Endodermal cell (in vitro differentiated cells): Measurements from ENCODE around the gene CRISP1. TPM values are rescaled to one million over a fixed set of nuclear protein-coding genes. Genes with fewer than 3 reads are reported as not detected.

Experiments
- DNase-seq: peaks from one replicate; pipeline ENCODE4 v3.0.0-alpha.2; 2017
- H3K27ac ChIP-seq: 2 replicates; pipeline ENCODE4 v1.5.1; 2013; ENCODE audit warnings: mild to moderate bottlenecking, low read depth, low read length, moderate library complexity
- H3K27me3 ChIP-seq: 2 replicates; pipeline ENCODE4 v1.6.1; 2013; ENCODE audit warnings: mild to moderate bottlenecking, low read length, moderate library complexity; ENCODE audit not compliant: insufficient read depth, control insufficient read depth, poor library complexity, severe bottlenecking
- H3K36me3 ChIP-seq: 2 replicates; pipeline ENCODE4 v1.7.0; 2013; ENCODE audit warnings: mild to moderate bottlenecking, low read length, moderate library complexity; ENCODE audit not compliant: control insufficient read depth, insufficient read depth
- H3K4me1 ChIP-seq: one replicate; pipeline ENCODE4 v1.7.0; 2013; ENCODE audit warnings: low read length; ENCODE audit not compliant: control insufficient read depth, insufficient read depth
- H3K4me3 ChIP-seq: 2 replicates; pipeline ENCODE4 v1.5.1; 2013; ENCODE audit warnings: mild to moderate bottlenecking, low read length, moderate library complexity
- H3K9ac ChIP-seq: 2 replicates; pipeline ENCODE4 v1.6.1; 2013; ENCODE audit warnings: mild to moderate bottlenecking, low read length, moderate library complexity; ENCODE audit not compliant: poor library complexity, severe bottlenecking; ENCODE audit errors: extremely low read depth
- H3K9me3 ChIP-seq: 2 replicates; pipeline ENCODE4 v1.6.1; 2013; ENCODE audit warnings: mild to moderate bottlenecking, low read length, moderate library complexity; ENCODE audit not compliant: control insufficient read depth
- H3K27ac Mint-ChIP-seq: 2 replicates; pipeline ENCODE4 v1.8.0; 2020; ENCODE audit warnings: mixed read lengths
- H3K27me3 Mint-ChIP-seq: 2 replicates; pipeline ENCODE4 v1.8.0; 2021; ENCODE audit warnings: mild to moderate bottlenecking, mixed read lengths; ENCODE audit not compliant: insufficient read depth
- H3K36me3 Mint-ChIP-seq: 2 replicates; pipeline ENCODE4 v1.8.0; 2020; ENCODE audit warnings: low read depth, mixed read lengths
- H3K4me1 Mint-ChIP-seq: 2 replicates; pipeline ENCODE4 v1.8.0; 2020; ENCODE audit warnings: mixed read lengths
- H3K4me3 Mint-ChIP-seq: 2 replicates; pipeline ENCODE4 v1.8.0; 2020; ENCODE audit warnings: mild to moderate bottlenecking, moderate library complexity, mixed read lengths
- H3K9me3 Mint-ChIP-seq: 2 replicates; pipeline ENCODE4 v1.8.0; 2020; ENCODE audit warnings: mild to moderate bottlenecking, mixed read lengths
- CTCF ChIP-seq: fragments of 200-600 bp; sonication (generic); conservative IDR thresholded peaks from 2 replicates; pipeline ENCODE4 v1.5.0; 2021; ENCODE audit warnings: antibody characterized with exemption, mild to moderate bottlenecking
- WGBS, 2 experiments: methylation state at CpG; one replicate each; pipeline versions ENCODE4 v1.1.5 to v1.1.7; 2013; ENCODE audit warnings: missing lambda C conversion rate in 2 of 2, mixed read lengths in 1 of 2; ENCODE audit not compliant: insufficient coverage in 1 of 2, insufficient read length in 1 of 2; 5-methylcytosine and 5-hydroxymethylcytosine counted together
- total RNA-seq, 2 donors: library from RNA; stranded (reverse); fragmentation: NEBNext Ultra II Directional in 1 of 2; extraction: Animal tissue kit (Norgen Biotek cat#: 25700) in 1 of 2; gene quantifications; 2 replicates in 1 of 2; 3 replicates in 1 of 2; pipeline ENCODE4 v1.2.1, GENCODE V29; 2021

CRISP1 gene
- total RNA-seq, 2 donors from 2014 or later: not detected

- H3K27ac Mint-ChIP-seq: no peak overlapping the region
- H3K36me3 Mint-ChIP-seq: no peaks in the 10 kb centered on the region
- no peaks in the 10 kb centered on the region for H3K27me3 Mint-ChIP-seq
- H3K9ac ChIP-seq: no peak overlapping the region
- WGBS, 2 experiments: 100% methylated on average over 1 of the region's 1 CpG; no CpG with 5 or more reads in 1 of the 2 experiments
- H3K4me3 Mint-ChIP-seq: no peak overlapping the region
- H3K27ac ChIP-seq: no peak overlapping the region
- H3K27me3 ChIP-seq: no peaks in the 10 kb centered on the region
- TF ChIP-seq CTCF: no peak
- H3K4me3 ChIP-seq: no peak overlapping the region
- H3K4me1 Mint-ChIP-seq: peaks cover 60% of the 10 kb centered on the region
- DNase-seq: no peak
- H3K36me3 ChIP-seq: no peaks in the 10 kb centered on the region
- H3K9me3 ChIP-seq: no peaks in the 10 kb centered on the region
- no peaks in the 10 kb centered on the region for H3K4me1 ChIP-seq
- no peaks in the 10 kb centered on the region for H3K9me3 Mint-ChIP-seq
Measured at GRCh38 chr6:49912196-49912595, 45.9 kb upstream of the CRISP1 start.

DNA sequence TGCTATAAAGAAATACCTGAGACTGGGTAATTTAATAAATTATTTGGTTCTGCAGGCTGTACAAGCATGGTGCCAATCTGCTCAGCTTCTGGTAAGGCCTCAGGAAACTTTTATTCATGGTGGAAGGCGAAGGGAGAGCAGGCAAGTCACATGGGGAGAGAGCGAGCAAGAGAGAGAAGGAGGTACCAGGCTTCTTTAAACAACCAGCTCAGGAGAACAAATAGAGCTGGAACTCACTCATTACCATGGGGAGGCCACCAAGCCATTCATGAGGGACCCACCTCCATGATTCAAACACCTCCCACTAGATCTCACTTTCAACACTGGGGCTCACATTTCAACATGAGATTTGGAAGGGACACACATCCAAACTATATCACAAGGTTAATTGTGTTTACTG, 44.9 kb upstream of the CRISP1 start:
- H3K27me3 ChIP-seq: no peaks in the 10 kb centered on the region
- no peak for TF ChIP-seq CTCF
- Mint-ChIP-seq H3K4me3 (no peak overlapping the region), H3K4me1 (peaks cover 56% of the 10 kb centered on the region), H3K27me3 (no peaks in the 10 kb centered on the region), H3K27ac (no peak overlapping the region), H3K36me3 (no peaks in the 10 kb centered on the region), H3K9me3 (no peaks in the 10 kb centered on the region)
- no peak overlapping the region for H3K9ac ChIP-seq
- 92% methylated on average over 2 of the region's 2 CpGs; no CpG with 5 or more reads in 1 of the 2 experiments for WGBS, 2 experiments
- no peak overlapping the region for H3K4me3 ChIP-seq
- H3K4me1 ChIP-seq: no peaks in the 10 kb centered on the region
- DNase-seq: no peak
- H3K9me3 ChIP-seq: no peaks in the 10 kb centered on the region
- H3K27ac ChIP-seq: no peak overlapping the region
- H3K36me3 ChIP-seq: no peaks in the 10 kb centered on the region

- 78 to 100% methylated on average over 1 to 2 of the region's 2 CpGs for WGBS, 2 experiments
- TF ChIP-seq CTCF: no peak
- peaks cover 46% of the 10 kb centered on the region for H3K4me1 Mint-ChIP-seq
- Histone ChIP-seq H3K27me3 (no peaks in the 10 kb centered on the region), H3K4me1 (no peaks in the 10 kb centered on the region), H3K27ac (no peak overlapping the region), H3K9ac (no peak overlapping the region), H3K4me3 (no peak overlapping the region), H3K9me3 (no peaks in the 10 kb centered on the region), H3K36me3 (no peaks in the 10 kb centered on the region)
- no peaks in the 10 kb centered on the region for H3K36me3 Mint-ChIP-seq
- H3K4me3 Mint-ChIP-seq: no peak overlapping the region
- H3K27ac Mint-ChIP-seq: no peak overlapping the region
- DNase-seq: no peak
- H3K9me3 Mint-ChIP-seq: no peaks in the 10 kb centered on the region
- peaks cover 4% of the 10 kb centered on the region for H3K27me3 Mint-ChIP-seq
Measured at GRCh38 chr6:49909563-49909962, 43.2 kb upstream of the CRISP1 start.
